ENCODE results near the gene RET.

The RET gene

DNA sequence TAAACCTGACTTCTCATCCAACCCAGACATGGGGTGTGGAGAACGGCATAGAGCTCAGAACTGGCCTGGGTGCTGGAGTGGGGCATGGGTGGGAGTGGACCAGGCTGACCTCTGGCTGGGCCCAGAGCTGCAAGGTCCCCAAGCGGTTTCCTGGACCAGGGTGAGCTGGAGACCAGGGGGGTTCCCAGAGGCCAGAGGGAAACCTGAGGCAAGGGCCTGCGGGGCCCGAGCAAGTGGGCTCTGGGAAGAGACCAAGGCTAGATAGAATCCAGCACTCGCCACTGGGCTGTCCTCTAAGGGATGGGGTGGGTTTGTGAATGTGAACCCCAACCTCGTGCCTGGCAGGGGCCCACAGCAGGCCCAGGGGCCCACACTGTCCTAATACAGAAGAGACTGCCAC lies 39.4 kb upstream of the RET start:
- TF ChIP-seq, protein P1, sequence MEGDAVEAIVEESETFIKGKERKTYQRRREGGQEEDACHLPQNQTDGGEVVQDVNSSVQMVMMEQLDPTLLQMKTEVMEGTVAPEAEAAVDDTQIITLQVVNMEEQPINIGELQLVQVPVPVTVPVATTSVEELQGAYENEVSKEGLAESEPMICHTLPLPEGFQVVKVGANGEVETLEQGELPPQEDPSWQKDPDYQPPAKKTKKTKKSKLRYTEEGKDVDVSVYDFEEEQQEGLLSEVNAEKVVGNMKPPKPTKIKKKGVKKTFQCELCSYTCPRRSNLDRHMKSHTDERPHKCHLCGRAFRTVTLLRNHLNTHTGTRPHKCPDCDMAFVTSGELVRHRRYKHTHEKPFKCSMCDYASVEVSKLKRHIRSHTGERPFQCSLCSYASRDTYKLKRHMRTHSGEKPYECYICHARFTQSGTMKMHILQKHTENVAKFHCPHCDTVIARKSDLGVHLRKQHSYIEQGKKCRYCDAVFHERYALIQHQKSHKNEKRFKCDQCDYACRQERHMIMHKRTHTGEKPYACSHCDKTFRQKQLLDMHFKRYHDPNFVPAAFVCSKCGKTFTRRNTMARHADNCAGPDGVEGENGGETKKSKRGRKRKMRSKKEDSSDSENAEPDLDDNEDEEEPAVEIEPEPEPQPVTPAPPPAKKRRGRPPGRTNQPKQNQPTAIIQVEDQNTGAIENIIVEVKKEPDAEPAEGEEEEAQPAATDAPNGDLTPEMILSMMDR (IDR thresholded peaks at IDR 0.05; ENCODE audit: extremely low read depth, missing control alignments): no peak
- no peak for DNase-seq (ENCODE audit: low spot score)

DNA sequence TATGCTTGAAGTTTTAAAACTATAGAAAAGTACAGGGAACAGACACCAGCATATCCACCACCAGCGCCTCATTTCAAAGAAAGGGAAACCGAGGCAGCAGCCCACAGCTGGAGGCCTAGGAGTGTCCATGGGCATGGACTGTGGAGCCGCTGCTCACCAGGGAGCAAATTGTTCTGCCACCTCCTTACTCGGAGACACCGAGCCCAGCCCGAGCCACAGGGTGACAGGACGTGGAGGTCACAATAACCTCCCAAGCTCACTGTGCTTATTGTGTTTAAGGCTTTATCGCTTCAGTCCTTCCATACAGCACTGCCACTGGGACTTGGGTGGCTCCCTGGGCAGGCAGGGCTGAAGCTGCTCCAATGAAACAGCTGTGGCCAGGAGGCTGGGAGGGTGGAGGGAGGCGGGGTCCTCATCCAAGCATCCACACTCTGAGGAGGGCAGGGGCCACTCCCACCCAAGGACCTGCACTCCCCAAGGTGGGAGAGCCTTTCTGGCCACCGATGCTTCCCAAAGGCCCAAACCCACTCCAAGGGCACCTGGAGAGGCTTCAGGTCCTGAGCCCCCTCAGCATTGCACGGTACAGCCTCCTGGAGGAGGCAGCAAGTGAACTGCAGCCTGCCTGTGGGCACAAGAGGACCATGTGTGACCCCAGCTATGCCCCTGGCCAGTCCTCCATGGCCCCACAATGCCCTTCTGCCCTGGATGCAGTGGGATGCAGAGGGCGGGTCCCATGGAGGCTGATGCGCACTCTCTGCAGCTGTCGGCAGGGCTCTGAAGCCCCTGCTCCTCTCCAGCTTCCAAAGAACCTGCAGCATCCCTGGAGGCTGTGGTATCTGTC lies 38.7 kb upstream of the RET start:
- TF ChIP-seq, protein P1 (IDR thresholded peaks at IDR 0.05; ENCODE audit: extremely low read depth, missing control alignments): no peak

DNA sequence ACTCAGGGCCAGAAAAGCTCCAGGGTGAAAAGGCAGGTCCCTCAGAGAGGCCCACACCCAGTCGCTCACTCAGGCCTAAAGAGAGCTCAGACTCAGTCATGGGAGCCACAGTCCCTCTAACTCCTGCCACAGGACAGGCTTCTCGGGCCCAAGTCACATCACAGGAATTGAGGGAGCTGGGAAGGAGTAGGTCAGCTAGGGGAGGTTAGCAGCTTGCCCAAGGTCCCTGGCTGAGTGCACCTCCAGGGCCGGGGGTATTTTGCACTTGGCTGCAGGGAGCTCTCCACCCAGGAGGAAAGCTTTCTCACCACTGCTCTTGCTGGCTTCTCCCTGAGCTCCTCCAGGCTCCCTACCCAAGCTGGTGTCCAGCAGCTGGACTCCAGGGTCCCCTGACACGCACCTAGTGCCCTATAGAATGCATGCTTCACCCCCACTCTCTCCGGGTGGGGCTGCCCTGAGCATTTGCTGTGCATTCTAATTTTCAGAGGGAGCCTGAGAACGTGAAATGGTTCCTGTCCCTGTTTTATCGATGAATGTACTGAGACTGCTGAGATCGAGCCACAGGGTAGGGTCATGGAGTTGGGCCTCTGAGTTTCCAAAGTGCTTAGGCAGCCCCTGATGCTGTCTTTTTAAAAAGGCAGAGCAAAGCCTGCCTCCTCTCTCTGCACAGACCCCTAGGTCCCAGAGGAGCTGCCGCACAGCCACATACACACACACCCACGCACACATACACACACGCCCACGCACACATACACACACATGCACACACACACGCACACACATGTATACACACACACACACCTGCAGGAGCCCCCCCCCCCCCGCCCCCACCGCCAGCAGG lies 37.9 kb upstream of the RET start:
- DNase-seq (ENCODE audit: low spot score): no peak
- TF ChIP-seq, protein P1 (IDR thresholded peaks at IDR 0.05; ENCODE audit: extremely low read depth, missing control alignments): no peak

More for the DNA sequence above, 38.7 kb upstream of the RET start:
- DNase-seq (ENCODE audit: low spot score): no peak

DNA sequence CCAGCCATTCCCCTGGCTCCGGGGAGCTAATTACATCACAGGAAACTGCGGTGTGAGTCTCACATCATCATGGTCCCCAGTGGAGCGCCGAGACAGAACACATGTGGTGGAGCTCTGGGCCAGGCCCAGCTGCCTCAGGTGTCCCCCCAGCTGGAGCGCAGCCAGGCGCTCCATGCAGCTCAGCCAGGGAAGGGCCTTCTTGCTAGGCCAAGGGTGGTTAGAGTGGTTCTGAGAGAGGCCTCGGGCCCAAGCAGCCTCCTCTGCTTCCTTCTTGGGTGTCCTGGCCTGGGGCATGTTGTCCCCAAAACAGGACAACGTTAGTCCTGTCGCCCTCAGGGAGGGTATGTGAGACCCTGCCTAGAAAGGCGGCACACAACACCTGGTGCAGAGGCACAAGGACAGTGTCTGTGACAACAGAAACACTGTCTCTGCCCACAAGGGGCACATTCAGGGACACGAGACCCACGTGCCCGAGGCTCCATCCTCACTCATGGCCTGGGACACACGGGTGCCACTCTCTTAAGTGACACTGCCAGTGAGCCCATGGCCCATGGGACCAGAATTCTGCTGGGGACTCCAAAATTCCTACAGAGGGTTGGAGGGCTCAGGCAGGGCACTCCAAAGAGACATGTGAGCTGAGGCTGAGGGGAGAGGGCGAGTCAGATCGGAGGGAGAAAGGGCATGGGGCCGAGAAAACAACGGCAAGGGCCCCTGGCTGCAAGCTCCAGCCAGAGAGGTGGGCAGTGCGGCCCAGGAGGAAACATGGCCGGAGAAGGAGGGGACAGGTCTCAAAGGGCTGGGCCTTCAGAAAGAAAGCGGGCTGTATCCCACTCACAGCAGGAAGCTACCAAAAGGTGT lies 37.0 kb upstream of the RET start:
- TF ChIP-seq, protein P1 (IDR thresholded peaks at IDR 0.05; ENCODE audit: extremely low read depth, missing control alignments): no peak
- DNase-seq (ENCODE audit: low spot score): no peak

DNA sequence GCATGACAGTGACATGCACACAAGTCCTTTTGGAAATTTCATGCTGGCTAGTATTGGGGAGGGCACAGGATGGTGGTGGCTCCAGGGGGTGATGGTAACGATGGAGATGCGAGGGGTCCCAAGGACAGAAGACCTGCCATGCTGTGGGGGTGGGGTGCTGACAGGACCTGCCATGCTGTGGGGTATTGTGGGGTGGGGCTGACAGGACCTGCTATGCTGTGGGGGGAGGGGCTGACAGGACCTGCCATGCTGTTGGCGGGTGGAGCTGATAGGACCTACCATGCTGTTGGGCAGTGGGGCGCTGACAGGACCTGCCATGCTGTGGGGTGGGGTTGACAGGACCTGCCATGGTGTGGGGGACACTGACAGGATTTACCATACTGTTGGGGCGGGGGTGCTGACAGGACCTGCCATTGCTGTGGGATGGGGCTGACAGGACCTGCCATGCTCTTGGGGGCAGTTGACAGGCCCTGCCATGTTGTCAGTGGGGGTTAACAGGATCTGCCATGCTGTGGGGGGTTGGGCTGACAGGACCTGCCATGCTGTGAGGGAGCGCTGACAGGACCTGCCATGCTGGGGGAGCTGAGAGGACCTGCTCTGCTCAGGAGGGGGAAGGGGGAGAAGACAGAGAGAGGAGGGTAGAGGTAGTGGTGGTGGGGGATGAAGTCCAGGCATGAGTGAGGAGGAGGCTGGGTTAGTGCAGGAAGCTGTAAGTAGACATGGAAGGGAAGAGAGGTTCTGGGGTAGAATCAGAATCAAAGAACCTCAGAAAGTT lies 36.2 kb upstream of the RET start:
- TF ChIP-seq, protein P1 (IDR thresholded peaks at IDR 0.05; ENCODE audit: extremely low read depth, missing control alignments): no peak
- no peak for DNase-seq (ENCODE audit: low spot score)

DNA sequence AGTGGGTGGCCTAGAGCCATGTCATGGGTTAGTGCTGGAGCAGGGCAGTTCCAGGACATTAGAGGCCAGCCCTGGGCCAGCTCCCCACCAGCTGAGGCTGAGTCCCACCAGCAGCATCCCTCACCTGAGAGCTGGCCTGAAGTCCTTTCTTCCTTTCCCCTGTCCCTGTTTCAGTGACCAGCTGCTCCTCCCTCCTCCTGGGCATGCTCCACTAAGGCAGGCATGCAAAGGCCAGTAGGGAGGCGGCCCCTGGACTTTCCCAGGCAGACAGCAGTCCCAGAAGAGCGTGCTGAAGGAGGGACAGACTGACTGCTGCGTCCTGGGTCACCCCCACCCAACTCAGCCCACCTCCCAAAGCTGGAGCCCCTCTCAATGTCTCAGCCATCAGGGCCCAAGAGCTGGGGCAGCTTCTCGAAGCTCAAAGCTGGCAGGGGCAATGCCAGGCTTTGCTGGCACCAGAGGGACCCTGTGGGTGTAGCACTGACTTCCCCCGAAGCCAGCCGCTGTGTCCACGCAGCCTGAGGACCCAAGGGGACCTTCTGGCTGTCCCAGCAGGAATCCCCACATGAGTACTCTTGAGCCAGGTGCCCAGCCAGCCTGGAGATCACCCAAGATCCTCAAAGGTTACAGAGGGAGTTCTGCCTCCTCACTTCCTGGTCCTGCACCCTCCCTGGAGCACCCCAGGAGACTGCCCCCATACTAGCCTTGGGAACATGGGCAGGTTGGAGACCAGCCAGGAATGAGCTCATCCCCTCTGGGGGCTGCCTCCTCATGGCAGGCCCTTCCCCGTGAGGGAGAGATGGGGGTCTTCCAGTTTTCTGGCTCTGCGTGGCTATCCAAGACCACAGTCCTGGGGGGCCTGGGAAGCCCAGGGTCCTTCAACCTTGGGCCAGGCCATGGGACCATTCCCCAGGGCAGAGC lies 35.2 kb upstream of the RET start:
- DNase-seq (ENCODE audit: low spot score): no peak
- TF ChIP-seq, protein P1 (IDR thresholded peaks at IDR 0.05; ENCODE audit: extremely low read depth, missing control alignments): no peak

All from GM20000 (cell line).